GM10847 (cell line): ENCODE results near the gene HS6ST3.

Experiments
- POLR2A ChIP-seq: IDR thresholded peaks from 2 replicates; pipeline ENCODE4 v1.6.1; 2011; ENCODE audit not compliant: insufficient read length; ENCODE audit errors: extremely low read depth

The HS6ST3 gene

DNA sequence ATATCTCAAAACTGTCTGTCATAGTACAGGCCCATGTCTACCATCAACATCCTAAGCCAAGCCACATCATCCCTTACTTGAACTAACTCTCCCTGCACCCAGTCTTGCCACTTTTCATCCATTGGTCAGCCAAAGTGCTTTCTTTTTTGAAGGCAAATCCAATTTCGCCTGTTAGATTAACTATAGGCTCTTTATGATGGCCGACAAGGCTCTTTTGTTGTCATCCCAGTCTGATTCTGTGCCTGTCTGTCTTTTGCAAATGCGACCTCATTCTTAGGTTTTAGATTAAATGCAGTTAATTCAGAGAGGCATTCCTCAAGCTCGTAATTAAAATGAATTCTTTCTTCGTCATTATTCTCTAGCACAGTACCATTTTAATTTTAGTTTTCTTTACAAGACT is 148.3 kb downstream of the HS6ST3 start:
- no peak for TF ChIP-seq POLR2A

DNA sequence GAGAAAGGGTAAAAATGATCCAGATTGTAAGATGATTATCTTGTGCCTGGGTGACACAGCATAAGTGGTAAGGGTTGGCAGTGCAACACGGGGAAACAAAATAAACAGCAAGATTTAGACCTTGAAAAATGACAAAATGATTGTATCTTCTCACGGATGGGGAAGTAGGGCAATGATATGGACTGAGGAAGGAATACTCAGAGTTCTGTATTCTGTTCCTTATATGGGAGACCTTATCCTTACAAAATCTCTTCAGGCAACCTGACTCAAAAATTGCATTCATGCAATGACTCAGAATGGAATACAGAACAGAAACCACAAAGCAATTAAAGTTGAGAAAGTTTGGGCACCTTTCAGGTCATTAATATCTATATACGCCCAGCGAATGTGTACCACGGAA is 149.0 kb downstream of the HS6ST3 start:
- no peak for TF ChIP-seq POLR2A

DNA sequence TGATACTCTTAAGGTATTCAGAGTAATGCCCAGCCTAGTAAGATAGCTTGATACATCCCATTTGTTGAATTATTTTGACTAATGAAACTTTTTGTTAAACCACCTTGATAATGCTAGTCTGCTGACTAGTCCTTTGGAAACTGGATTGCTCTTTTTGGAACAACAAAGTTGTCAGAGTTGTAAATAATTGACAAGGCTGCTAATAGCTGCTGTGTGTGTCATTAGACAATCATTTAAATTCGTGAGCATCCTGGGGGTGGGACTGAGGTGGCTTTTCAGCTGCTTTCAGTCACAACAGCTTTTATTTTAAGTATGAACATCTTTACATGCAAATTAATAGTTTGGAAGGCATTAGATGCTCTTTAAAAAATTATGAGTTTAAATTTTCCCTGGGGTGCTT is 153.5 kb downstream of the HS6ST3 start:
- no peak for TF ChIP-seq POLR2A

DNA sequence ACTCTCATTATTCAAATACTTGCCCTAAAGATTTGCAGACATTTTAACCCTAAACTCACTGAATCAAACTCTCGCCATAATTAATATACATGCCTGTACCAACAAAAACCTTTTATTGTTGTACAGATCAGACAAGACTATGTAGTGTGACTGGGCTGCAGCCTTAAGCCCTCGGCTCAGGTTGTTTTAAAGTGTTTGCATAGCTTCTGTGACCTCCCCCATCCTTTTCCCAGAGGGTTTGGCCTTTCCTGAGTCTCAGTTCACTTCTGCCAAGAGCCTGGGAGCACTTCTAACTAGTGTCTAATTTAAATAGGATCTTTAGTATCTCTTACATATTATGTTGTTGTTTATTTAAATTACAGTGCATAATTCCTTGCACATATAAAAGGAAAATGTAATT is 158.2 kb downstream of the HS6ST3 start:
- TF ChIP-seq POLR2A, result no peak

DNA sequence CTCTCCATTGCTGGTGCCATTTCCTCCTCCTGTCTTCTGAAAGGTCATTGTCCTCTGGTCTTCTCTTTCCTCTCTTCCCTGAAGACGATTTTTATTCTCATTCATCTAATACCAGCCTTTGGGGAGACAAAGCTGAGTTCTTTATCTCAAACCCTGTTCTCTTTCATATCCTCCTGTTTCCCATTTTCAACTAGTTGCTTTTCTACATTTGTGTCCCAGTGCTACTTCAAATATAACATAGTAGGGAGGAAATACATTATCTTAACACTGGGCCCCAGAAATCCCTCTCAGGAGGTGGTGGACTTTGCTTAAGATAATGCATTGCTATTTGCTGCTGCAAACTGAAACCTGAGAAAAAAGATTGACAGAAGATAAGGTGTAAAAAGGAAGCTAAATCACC is 159.1 kb downstream of the HS6ST3 start:
- TF ChIP-seq POLR2A, result no peak

DNA sequence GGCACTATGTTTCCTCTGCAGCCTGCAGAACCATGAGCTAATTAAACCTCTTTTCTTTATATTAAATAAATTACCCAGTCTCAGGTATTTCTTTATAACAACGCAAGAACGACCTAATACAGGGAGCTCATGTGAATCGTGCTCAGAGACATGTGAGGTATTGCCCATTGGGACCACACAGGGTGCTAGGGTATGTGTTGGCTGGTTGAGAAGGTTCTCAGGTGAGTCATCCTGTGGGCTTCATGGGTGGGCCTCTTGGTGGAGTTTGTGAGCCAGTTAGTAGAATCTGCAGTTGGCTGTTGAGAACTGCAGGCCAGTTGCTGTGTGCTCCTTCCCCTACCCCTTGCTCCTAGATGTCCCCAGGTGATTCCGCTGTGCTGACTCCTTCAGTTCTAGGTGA is 163.0 kb downstream of the HS6ST3 start:
- no peak for TF ChIP-seq POLR2A

DNA sequence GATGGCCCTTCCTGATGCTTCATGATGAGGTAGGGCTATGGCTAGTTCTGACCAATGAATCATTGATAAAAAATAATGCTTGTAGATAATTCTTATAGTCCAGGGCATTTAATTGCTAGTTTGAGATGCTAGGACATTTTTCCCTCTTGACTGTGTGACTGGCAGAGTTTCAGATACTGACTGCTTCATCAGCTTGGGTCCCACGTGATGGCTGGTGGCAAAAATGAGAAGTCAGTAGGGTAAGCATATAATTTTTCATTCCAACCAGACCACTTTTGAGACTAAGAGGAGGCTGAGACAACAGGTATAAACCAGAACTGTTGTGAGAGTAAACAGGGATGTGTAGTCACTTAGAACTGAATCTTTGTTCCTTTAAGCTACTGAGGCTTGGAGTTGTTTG is 183.3 kb downstream of the HS6ST3 start:
- no peak for TF ChIP-seq POLR2A

DNA sequence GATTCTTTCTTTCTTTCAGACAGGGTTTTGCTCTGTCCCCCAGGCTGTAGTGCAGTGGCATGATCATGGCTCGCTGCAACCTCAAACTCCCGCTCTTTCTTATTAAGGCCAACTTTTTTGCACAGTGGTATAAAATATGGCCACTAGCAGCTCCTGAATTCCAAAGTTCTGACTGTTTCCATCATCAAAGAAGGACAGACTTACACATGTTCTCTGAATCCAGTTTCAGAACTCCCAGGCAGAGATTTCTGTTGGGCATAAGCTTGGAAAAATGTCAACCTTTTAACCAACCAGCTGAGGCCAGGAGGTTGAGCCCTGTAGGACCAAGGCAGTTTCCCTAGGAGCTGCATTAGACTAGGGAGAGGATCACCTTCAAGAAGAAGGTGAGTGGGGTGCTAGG is 184.1 kb downstream of the HS6ST3 start:
- TF ChIP-seq POLR2A, result no peak

DNA sequence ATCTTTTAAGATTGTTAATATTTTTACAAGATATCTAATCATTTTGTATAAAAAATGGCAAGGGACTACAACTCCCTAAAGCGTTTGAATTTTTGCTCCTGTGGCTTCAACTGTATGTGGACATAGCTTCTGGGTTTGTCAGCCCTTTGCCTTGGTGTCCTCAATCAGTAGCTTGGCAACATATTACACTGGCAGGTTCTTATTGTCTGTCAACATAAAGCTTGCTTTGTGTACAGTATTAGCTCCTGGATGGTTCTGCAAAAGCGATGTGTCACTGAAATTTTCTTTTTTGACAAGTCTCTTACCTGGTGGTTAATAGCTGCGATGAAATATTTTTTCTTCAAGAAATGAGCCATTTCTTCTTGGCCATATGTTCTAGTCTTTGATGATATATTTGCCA is 190.0 kb downstream of the HS6ST3 start:
- TF ChIP-seq POLR2A, result no peak

DNA sequence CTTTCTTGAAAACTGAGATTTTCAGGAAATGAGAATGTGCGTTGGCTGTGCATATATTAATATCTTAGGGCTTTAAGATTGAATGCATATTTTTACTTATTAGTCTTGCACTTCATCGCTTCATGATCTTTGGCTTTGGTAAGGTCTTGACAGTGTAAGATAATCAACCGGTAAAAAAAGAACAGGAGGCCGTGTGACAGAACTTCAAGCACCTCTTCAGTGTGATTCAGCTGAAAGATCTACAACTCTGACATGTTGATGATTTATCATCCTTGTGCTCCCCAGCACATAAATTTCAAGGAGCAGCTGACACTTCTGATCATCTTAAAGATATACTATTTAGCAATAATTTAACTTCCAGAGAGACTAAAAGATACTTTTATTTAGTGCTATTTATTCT is 195.1 kb downstream of the HS6ST3 start:
- no peak for TF ChIP-seq POLR2A

DNA sequence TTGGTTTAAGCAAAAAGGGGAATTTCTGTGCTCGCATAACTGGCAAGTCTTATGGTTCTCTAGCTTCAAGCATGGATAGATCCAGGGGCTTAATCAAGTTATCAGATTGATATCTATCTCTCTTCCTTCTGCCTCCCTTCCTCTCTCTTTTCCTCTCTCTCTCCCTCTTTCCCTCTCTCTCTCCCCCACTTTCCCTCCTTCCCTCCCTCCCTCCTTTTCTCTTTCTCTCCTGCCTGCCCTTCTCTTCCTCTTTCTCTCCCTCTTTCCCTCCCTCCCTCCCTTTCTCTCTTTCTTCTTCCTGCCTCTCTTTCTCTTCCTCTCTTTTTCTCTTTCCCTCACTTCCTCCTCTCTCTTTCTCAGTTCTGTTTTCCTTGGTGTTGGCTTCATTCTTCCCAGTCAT is 195.8 kb downstream of the HS6ST3 start:
- no peak for TF ChIP-seq POLR2A

DNA sequence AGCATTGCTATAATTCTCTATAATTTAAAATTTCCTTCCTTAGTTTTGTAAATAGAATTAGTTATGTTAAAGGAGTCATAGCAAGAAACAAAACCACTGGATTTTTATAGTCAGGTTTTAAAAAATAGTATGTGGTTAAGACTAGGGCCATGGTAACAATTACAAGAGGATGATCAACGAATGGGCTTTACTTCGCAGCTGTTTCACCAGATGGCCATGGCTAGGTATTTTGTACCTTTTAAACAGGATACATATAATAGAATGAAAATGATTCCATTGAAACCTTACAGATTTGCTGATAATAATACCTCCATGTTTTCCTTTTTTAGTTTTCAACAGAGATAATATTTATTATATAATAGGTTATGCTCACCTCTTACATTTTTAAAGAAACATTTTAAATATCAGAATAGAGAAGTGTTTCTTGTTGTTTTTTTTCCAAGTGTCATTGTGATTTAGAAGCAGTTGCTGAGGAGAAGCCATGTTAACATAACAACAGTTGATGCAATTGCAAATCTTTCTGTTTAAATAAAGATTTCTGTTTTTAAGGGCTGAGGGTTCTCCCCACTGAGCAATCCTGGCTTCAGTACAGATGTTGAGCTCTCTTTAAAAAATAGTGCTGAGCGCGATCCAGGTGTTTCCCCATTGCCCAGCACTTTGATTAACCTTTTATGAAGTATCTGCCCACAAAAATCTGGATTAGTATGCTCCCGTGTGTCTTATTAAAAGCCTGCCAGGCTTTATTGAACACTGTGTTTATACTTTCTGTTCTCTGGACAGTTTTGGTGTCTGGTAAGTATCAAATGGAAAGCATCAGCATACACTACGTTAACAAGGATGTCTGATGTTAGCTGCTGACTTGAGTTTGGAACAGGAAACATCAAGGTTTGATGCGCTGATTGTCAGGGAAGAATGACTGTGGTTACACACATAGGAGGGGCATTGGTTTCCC is 205.3 kb downstream of the HS6ST3 start:
- TF ChIP-seq POLR2A, result no peak

DNA sequence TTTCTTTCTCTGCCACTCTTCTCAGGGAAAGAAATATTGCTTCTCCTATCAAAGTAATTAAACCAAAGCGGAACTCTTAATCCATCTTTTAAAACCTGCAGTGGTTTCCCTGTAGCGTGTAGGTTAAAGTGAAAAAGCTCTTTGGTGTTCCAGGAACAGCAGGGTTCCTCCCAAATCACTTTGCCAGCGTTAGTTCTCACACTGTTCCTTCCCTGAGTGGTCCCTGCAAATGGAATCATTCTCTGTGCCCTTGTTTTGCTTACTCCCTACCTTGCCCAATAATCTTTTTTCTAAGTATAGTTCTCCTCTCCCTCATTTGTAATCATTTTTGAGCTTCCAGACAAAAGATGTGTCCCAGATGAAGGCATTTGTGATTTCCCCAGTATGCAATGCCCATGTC is 207.5 kb downstream of the HS6ST3 start:
- no peak for TF ChIP-seq POLR2A

DNA sequence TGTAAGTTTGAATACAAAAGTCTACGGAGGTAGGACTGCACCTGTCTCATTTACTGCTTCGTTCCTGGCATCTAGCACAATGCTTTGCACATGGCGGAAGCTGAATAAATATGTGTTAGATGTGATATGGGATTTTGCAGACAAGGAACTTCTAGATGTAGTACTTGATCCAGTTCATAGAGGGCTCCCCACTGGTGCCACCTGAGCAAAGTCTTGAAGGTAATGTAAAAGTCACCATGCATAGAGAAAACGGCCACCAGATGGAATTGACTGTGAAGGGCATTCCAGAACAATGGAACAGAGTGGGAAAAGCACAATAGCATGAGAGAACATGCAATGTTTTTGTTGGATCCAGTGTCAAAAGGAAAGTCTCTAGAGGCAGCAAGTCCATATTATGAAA is 209.3 kb downstream of the HS6ST3 start:
- no peak for TF ChIP-seq POLR2A

DNA sequence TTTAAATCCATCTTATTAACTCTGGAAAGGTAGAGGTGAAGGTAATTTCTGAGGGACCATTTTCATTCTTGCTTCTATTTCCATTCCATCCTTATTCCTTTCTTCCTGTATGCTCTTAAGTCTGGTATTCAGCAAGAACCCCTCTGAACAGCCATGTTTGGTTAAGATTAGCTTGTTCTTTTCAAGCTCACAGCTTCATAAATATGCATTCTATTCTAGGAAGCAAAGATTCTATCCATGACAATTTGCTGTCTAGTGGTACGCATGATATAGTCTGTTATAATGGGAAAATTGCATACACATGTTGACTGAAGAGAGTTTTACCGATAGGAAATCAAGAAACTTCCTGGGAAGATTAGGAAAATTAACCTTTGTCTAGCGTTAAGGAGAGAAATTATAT is 218.7 kb downstream of the HS6ST3 start:
- TF ChIP-seq POLR2A, result no peak

DNA sequence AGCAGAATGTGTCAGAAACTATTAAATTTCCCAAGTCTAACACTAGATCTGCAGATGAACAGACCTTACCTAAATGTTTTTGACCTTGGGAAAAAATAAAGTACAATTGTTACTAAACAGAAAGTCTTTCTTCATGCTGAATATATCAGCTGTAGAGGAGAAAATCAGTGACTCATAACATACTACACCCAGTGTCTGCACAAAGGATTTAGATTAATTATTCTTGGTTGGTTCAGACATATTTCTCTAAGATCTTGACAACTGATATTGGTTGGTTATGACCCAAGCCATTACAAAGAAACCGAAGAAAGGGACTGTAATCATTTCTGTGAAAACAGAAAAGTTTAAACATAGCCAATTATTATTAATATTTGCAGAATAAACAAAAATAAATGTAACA is 225.1 kb downstream of the HS6ST3 start:
- TF ChIP-seq POLR2A, result no peak

DNA sequence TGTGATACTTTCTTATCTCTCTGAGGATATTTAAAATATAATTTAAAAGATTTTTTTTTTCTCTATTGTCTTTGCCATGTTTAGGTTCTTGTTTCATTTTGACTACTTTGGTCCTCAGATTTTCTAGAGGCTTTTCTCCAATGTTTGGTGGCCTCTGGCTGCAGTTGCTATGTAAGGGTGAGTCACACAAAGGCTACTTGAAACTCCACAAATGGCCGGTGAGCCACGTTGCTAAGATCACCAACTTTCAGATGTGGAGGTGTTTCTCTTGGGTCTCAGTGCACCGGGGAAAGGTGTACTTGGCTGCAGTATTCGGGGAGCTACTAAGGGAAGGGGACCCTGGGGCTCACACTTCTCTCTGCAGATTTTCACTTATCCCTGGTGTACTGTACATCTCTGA is 248.1 kb downstream of the HS6ST3 start:
- no peak for TF ChIP-seq POLR2A
